ENCODE data around the gene NOTCH1.

Gene NOTCH1

DNA sequence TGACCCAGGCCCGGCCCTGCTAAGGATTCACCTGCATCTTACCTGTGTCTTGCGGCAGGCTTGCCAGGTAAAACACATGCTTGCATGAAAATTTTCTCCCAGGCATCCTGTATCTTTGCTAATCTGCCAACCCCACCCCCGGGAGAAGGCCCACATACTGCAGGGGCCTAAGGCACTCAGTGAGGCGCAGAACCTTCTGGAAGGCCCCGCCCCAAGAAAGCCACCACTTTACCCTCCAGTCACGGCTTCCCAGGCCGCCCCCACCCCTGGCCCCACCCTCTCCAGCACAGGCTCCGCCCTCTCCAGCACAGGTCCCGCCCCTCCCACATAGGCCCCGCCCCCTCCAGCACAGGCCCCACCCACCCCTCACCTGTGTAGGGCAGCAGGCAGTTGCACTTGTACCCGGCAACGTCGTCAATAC, 33.2 kb downstream of the NOTCH1 start:
- DNase-seq (ENCODE audit: low spot score): peak; percentile 92
- ChIA-PET CTCF (interaction anchor here (0.9 to 1.1 kb wide), 2 partner anchors 12 to 28 kb away, joined by 4 to 5 read pairs; no protein-coding TSS in a partner anchor), POLR2A (ENCODE audit: low non-redundant PET) (no interaction called here)

DNA sequence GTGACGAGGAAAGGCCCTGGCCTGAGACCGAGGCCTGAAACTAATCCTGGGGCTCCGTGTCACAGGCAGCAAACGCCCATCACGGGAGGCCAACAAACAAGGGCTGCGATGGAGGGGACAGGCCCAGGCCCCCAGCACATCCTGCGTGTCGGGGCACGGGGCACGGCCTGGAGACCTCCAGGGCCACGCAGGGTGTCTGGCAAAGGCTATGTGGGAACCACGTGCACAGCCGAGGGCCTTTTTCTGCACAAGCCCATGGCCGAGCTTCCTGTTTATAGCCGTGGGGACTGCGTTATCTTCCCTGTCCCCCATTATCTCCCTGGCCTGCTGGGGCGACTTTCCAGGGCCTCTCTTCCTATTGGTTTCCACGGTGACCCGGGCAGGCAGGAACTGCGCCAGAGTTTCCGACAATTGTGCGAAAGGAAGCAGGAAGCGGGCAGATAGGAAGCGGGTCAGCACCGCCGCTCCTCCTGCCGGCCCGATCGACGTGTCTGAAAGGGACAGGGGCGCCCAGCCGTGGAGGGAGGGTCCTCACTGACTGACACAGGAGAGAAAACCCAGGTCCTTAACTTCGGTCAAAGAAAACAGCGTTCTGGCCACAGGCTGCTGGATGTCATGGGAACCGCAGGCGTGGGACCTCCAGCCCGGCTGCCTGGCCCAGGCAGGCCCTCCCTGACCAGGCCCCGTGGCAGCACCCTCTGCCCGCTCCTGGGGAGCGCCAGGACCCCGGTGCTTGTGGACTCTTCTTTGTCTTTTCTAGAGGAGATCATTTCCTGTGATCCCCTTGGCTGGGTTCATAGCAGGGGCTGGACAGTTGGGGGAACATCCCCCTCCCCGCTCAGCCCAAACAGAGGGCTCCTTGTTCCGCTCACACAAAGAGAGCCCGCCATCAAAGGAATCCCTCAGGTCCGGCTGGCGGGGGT, 33.9 kb downstream of the NOTCH1 start:
- CTCF ChIA-PET: interaction anchor here (0.7 to 1.3 kb wide), 2 partner anchors 24 to 120 kb away, joined by 3 read pairs; no protein-coding TSS in a partner anchor
- TF ChIP-seq CTCF (conservative IDR thresholded peaks at IDR 0.05; ENCODE audit: low read depth): no peak
- POLR2A ChIA-PET (ENCODE audit: low non-redundant PET): no interaction called here
- no peak for DNase-seq (ENCODE audit: low spot score)
- peak overlapping the region; percentile 40 for H3K27ac ChIP-seq

More for the DNA sequence above, 33.2 kb downstream of the NOTCH1 start:
- TF ChIP-seq CTCF (conservative IDR thresholded peaks at IDR 0.05; ENCODE audit: low read depth): no peak
- H3K27ac ChIP-seq: peak overlapping the region; percentile 40

DNA sequence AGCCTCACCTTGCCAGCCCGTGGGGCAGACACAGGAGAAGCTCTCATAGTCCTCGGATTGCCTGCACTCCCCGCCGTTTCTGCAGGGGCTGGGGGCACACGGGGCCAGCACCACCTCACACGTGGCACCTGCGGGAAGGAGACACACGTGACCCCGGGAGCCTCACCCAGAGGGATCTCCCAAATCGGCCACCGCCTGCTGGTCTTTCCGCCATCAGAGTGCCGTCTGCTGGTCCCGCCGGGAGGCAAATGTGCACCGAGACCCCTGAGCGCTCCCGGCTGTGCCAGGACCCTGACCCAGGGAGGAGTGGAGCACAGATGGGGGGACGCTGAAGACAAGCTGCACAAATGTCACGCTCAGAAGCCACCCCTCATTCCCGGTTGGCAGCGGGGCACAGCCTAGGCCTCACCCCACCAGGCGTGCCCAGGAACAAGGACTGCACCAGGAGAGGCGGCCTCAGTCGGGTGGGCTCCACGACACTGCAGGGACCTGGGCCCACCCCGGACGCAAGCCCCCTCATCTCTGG, 34.6 kb downstream of the NOTCH1 start:
- CTCF ChIA-PET: interaction anchor here (0.7 to 1.3 kb wide), 3 partner anchors 23 to 121 kb away, joined by 3 read pairs; no protein-coding TSS in a partner anchor
- TF ChIP-seq CTCF (conservative IDR thresholded peaks at IDR 0.05; ENCODE audit: low read depth): no peak
- no peak for DNase-seq (ENCODE audit: low spot score)
- POLR2A ChIA-PET (ENCODE audit: low non-redundant PET): no interaction called here
- H3K27ac ChIP-seq: peak overlapping the region; percentile 40

- H3K27ac ChIP-seq: peak overlapping the region; percentile 40
- no peak for DNase-seq (ENCODE audit: low spot score)
- TF ChIP-seq CTCF (conservative IDR thresholded peaks at IDR 0.05; ENCODE audit: low read depth): no peak
- CTCF ChIA-PET: interaction anchor here (1.0 to 1.3 kb wide), 2 partner anchors 25 to 121 kb away, joined by 3 read pairs; no protein-coding TSS in a partner anchor
- POLR2A ChIA-PET (ENCODE audit: low non-redundant PET): no interaction called here
Observed at GRCh38 chr9:136510561-136510960, 35.3 kb downstream of the NOTCH1 start.

GRCh38 chr9:136509549-136509948, 36.3 kb downstream of the NOTCH1 start:
- H3K27ac ChIP-seq: peak overlapping the region; percentile 40; the same call in 1 of the 2 replicates
- ChIA-PET POLR2A (ENCODE audit: low non-redundant PET) (no interaction called here), CTCF (interaction anchor here (0.6 to 1.2 kb wide), 3 partner anchors 24 to 1053 kb away, joined by 3 read pairs; no protein-coding TSS in a partner anchor)
- TF ChIP-seq CTCF (conservative IDR thresholded peaks at IDR 0.05; ENCODE audit: low read depth): no peak
- no peak for DNase-seq (ENCODE audit: low spot score)

GRCh38 chr9:136508729-136509500, 36.9 kb downstream of the NOTCH1 start:
- POLR2A ChIA-PET (ENCODE audit: low non-redundant PET): no interaction called here
- TF ChIP-seq CTCF (conservative IDR thresholded peaks at IDR 0.05; ENCODE audit: low read depth): no peak
- CTCF ChIA-PET: interaction anchor here (1.0 to 1.2 kb wide), 3 partner anchors 9 to 24 kb away, joined by 3 read pairs; no protein-coding TSS in a partner anchor

More at GRCh38 chr9:136508729-136509500, 36.9 kb downstream of the NOTCH1 start:
- no peak for DNase-seq (ENCODE audit: low spot score)
- H3K27ac ChIP-seq: peak overlapping the region; percentile 40; the same call in 1 of the 2 replicates
